ENCODE measurements around the gene ISG20L2.

Gene ISG20L2

DNA sequence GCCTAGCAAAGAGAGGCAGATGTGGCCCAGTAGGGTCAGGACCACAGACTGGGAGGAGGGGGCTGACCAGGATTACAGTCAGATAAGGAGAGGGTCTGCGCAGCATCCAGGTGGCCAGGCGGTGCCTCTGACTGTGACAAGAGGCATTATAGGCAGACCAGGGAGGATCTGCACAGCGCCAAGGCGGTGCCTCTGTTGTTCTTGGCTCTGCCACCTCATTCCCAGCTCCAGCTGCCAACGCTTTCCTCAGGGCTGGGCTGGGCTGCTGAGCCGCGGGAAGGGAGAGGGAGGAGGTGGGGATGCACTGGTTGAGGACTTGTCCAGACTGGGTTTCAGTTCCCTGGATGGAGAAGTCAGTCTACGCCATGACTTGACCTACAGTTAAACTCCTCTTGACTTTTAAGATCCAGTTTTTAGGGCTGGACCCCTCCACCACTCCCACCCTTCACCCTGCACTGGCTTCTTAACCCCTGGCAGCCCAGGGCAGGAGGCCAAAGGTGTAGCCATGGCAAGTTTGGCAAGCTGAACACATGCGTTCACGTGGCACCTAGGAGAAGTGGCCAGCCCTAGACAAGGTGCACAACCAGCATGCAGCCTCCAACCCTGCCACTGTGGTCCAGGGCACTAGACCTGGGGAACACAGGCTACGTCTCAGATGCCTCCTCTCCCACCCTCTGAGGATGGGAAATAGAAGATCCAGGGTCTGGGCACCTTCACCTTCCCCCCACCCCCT is 18.6 kb downstream of the ISG20L2 start:
- TF ChIP-seq, protein P1, sequence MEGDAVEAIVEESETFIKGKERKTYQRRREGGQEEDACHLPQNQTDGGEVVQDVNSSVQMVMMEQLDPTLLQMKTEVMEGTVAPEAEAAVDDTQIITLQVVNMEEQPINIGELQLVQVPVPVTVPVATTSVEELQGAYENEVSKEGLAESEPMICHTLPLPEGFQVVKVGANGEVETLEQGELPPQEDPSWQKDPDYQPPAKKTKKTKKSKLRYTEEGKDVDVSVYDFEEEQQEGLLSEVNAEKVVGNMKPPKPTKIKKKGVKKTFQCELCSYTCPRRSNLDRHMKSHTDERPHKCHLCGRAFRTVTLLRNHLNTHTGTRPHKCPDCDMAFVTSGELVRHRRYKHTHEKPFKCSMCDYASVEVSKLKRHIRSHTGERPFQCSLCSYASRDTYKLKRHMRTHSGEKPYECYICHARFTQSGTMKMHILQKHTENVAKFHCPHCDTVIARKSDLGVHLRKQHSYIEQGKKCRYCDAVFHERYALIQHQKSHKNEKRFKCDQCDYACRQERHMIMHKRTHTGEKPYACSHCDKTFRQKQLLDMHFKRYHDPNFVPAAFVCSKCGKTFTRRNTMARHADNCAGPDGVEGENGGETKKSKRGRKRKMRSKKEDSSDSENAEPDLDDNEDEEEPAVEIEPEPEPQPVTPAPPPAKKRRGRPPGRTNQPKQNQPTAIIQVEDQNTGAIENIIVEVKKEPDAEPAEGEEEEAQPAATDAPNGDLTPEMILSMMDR (IDR thresholded peaks at IDR 0.05; ENCODE audit: borderline replicate concordance, insufficient read depth, low read depth, low read length): no peak
- H3K4me3 ChIP-seq (ENCODE audit: low read depth, low read length): no peak overlapping the region

GRCh38 chr1:156709031-156709430 is 19.5 kb downstream of the ISG20L2 start:
- H3K4me3 ChIP-seq (ENCODE audit: low read depth, low read length): no peak overlapping the region
- TF ChIP-seq, protein P1 (IDR thresholded peaks at IDR 0.05; ENCODE audit: borderline replicate concordance, insufficient read depth, low read depth, low read length): no peak

GRCh38 chr1:156708218-156708661 is 20.3 kb downstream of the ISG20L2 start:
- no peak overlapping the region for H3K4me3 ChIP-seq (ENCODE audit: low read depth, low read length)
- TF ChIP-seq, protein P1 (IDR thresholded peaks at IDR 0.05; ENCODE audit: borderline replicate concordance, insufficient read depth, low read depth, low read length): no peak

DNA sequence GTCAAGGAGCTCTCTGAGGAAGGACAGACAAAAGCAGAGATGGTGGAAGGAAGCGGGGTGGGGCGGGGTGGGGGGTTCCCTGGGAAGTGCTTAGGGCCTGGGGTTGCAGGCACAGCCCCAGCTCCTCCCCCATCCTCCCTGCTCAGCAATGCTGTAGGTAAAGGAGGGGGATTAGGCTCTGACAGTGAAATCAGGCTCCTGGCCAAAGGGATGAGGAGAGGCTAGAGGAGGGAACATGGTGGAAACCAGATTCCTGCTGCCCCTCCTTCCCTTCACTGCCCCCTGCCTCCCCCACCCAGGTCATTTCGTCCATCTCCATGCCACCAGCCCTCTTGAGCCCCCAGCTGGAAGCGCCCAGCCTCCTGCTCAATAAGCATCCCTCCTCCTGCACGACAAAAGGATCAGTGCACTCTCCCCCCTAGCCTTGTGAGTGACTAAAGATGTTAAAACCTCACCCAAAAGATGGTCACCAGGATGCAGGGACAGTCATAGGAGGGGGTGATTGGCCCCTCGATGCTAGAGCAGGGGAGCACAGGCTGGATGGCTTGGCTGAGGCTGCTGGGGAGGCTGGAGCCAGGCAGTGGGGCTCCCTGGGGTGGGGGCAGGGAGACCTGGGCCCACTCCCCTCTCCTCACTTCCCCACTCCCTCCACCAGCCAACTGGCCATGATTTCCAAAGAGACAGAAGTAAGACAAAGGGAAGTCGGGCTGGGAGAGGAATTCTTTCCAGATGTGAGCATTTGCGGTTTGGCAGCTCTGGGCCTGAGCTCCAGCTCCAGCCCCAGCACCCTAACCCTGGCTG is 20.9 kb downstream of the ISG20L2 start:
- no peak overlapping the region for H3K4me3 ChIP-seq (ENCODE audit: low read depth, low read length)
- TF ChIP-seq, protein P1 (IDR thresholded peaks at IDR 0.05; ENCODE audit: borderline replicate concordance, insufficient read depth, low read depth, low read length): no peak

- H3K4me3 ChIP-seq (ENCODE audit: low read depth, low read length): peak overlapping the region; percentile 48
These were observed 21.7 kb downstream of the ISG20L2 start for GRCh38 chr1:156706657-156707416.

GRCh38 chr1:156705918-156706656 is 22.5 kb downstream of the ISG20L2 start:
- TF ChIP-seq, protein P1 (IDR thresholded peaks at IDR 0.05; ENCODE audit: borderline replicate concordance, insufficient read depth, low read depth, low read length): peak; percentile 84
- peak overlapping the region; percentile 48 for H3K4me3 ChIP-seq (ENCODE audit: low read depth, low read length)

More at GRCh38 chr1:156706657-156707416, 21.7 kb downstream of the ISG20L2 start:
- TF ChIP-seq, protein P1 (IDR thresholded peaks at IDR 0.05; ENCODE audit: borderline replicate concordance, insufficient read depth, low read depth, low read length): no peak

All from GM12875 (cell line).